ENCODE data around the gene CD164L2.

CD164L2 gene

DNA sequence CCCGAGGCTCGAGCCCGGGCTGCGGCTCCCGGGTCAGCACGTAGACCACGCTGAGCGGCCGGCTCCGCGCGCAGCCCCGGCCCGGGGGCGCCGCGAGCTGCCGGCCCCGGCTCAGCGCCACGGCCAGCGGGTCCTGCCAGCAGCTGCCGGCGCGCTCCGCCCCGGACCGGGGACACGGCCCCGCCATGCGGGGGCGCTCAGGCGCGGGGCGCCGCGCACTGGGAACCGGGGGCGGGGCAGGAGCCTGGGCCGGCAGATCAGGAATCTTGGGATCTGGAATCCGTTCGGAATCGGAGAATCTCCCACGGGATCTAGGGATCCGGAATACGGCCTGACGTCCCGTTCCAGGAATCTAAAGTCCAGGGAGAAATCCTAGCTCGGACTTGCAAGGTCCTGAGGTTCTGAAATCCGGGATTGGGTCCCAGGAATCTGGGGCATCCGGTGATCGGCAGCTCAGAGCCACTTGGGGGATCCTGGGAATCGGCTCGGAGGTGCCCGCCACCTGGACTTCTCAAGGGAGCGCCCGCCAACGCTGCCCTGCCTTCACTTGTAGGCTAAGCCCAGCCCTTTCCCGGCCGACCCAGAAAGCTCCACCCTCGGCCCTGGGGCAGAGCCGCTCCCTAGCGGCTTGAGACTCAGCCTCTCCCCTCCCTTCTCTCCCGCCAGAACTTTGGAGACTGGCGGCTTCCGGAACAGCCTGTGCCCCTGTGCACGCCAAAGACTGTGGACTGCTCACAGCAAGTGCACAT, 16.5 kb downstream of the CD164L2 start, which contains the start of gene MAP3K6:
MAP3K6 (minus strand) TSS at position 551 of the 749 bp plus-strand sequence; CDS start at position 187, 364 bp downstream.
- Mint-ChIP-seq H3K27me3 (ENCODE audit: low read depth) (no peaks in the 10 kb centered on the region), H3K36me3 (ENCODE audit: low read depth) (no peaks in the 10 kb centered on the region), H3K4me1 (ENCODE audit: low read depth) (peaks cover 27% of the 10 kb centered on the region), H3K4me3 (peak within 1 kb of the TSS; percentile 92), H3K9me3 (no peaks in the 10 kb centered on the region), H3K27ac (peak within 1 kb of the TSS; percentile 88)

DNA sequence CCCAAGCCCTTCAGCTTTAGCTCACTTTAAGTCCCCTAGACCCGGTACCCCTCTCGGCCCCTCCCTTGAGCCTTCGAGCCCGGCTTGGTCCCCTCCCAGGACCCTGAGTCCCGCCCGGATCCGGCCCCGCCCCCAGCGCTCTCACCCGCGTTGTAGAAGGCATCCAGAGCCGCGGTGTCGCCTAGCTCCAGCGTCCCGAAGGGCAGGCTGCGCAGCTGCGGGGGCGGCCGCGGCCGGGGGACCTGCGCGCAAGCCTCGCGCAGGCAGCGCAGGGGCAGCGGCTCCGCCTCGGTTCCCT, 17.1 kb downstream of the CD164L2 start:
- Mint-ChIP-seq H3K9me3 (no peaks in the 10 kb centered on the region), H3K36me3 (ENCODE audit: low read depth) (no peaks in the 10 kb centered on the region), H3K4me3 (peak overlapping the region; percentile 92), H3K27me3 (ENCODE audit: low read depth) (no peaks in the 10 kb centered on the region), H3K27ac (peak overlapping the region; percentile 88), H3K4me1 (ENCODE audit: low read depth) (peaks cover 27% of the 10 kb centered on the region)

- Mint-ChIP-seq H3K4me1 (ENCODE audit: low read depth) (peaks cover 27% of the 10 kb centered on the region), H3K27ac (peak overlapping the region; percentile 88), H3K27me3 (ENCODE audit: low read depth) (no peaks in the 10 kb centered on the region), H3K9me3 (no peaks in the 10 kb centered on the region), H3K36me3 (ENCODE audit: low read depth) (no peaks in the 10 kb centered on the region), H3K4me3 (peak overlapping the region; percentile 92)
Measured at GRCh38 chr1:27365372-27366112, 17.6 kb downstream of the CD164L2 start.

GRCh38 chr1:27364696-27365371, 18.3 kb downstream of the CD164L2 start:
- Mint-ChIP-seq H3K4me3 (peak overlapping the region; percentile 92), H3K27me3 (ENCODE audit: low read depth) (no peaks in the 10 kb centered on the region), H3K9me3 (no peaks in the 10 kb centered on the region), H3K36me3 (ENCODE audit: low read depth) (no peaks in the 10 kb centered on the region), H3K4me1 (ENCODE audit: low read depth) (peaks cover 30% of the 10 kb centered on the region), H3K27ac (peak overlapping the region; percentile 88)

GRCh38 chr1:27363766-27364695, 19.1 kb downstream of the CD164L2 start:
- no peaks in the 10 kb centered on the region for H3K9me3 Mint-ChIP-seq
- peaks cover 28% of the 10 kb centered on the region for H3K4me1 Mint-ChIP-seq (ENCODE audit: low read depth)
- H3K27me3 Mint-ChIP-seq (ENCODE audit: low read depth): no peaks in the 10 kb centered on the region
- no peak overlapping the region for H3K4me3 Mint-ChIP-seq
- peak overlapping the region; percentile 46 for H3K27ac Mint-ChIP-seq
- peaks cover 2% of the 10 kb centered on the region for H3K36me3 Mint-ChIP-seq (ENCODE audit: low read depth)

GRCh38 chr1:27361553-27361952, 21.6 kb downstream of the CD164L2 start:
- H3K9me3 Mint-ChIP-seq: no peaks in the 10 kb centered on the region
- no peaks in the 10 kb centered on the region for H3K27me3 Mint-ChIP-seq (ENCODE audit: low read depth)
- no peak overlapping the region for H3K27ac Mint-ChIP-seq
- H3K4me3 Mint-ChIP-seq: no peak overlapping the region
- H3K36me3 Mint-ChIP-seq (ENCODE audit: low read depth): peaks cover 3% of the 10 kb centered on the region
- peaks cover 22% of the 10 kb centered on the region for H3K4me1 Mint-ChIP-seq (ENCODE audit: low read depth)

GRCh38 chr1:27361044-27361402, 22.1 kb downstream of the CD164L2 start:
- Mint-ChIP-seq H3K27me3 (ENCODE audit: low read depth) (no peaks in the 10 kb centered on the region), H3K9me3 (no peaks in the 10 kb centered on the region), H3K36me3 (ENCODE audit: low read depth) (peaks cover 3% of the 10 kb centered on the region), H3K4me1 (ENCODE audit: low read depth) (peaks cover 22% of the 10 kb centered on the region), H3K27ac (no peak overlapping the region), H3K4me3 (no peak overlapping the region)

DNA sequence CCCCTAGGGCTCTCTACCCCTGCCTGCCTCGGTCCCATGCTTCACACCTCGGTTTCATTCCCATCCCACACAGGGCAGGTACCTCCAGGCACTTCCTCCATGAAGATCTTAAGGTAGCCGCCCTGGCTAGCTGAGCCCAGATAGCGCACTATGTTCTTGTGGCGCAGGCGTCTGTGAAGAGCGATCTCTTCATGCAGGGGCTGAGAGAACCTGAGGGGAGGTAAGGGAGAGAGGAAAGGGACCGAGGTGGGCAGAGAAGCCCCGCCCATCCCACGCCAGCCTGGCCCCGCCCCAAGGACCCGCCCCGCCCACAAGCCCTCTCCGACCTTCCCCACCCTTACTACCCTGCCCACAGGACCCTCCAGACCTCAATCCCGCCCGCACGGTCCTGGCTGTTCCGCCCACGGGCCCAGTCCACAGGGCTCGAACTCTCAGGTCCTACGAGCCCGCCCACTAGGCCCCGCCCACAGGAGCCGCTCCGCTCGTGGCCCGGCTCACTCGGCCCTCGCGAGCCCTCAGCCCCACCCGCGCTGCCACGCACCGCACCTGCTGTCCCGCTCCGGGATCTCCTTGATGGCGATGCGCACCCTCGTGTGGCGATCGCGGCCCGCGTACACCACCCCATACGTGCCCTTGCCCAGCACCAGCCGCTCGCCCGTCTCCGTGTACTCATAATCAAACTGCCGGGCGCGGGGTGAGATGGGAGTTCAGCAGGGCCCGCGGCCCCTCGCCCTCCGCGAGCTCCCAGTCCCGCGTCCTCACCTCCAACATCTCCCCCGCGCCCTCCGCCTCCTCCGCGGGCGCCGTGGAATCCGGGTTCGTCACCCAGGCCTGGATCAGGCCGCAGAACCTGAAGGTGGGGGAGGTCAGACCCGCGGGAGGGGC, 22.7 kb downstream of the CD164L2 start:
- Mint-ChIP-seq H3K4me1 (ENCODE audit: low read depth) (peaks cover 23% of the 10 kb centered on the region), H3K27me3 (ENCODE audit: low read depth) (no peaks in the 10 kb centered on the region), H3K27ac (peak overlapping the region; percentile 18), H3K9me3 (no peaks in the 10 kb centered on the region), H3K36me3 (ENCODE audit: low read depth) (peaks cover 3% of the 10 kb centered on the region), H3K4me3 (peak overlapping the region; percentile 72)

DNA sequence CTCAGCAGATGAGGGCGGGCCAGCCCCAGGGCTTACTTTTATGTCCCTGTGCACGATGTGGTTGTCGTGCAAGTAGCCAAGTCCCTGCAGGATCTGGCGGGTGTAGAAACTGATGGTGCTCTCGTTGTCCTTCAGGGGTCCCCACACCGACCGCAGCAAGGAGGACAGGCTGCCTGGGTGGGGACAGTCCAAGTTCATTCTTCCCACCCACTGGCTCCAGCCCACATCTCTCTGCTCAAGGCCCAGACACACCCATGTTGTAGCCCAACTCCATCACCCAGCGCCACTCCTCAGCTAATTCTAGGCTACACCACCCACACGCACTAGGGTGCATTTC, 23.3 kb downstream of the CD164L2 start:
- no peaks in the 10 kb centered on the region for H3K9me3 Mint-ChIP-seq
- H3K36me3 Mint-ChIP-seq (ENCODE audit: low read depth): peaks cover 3% of the 10 kb centered on the region
- peaks cover 20% of the 10 kb centered on the region for H3K4me1 Mint-ChIP-seq (ENCODE audit: low read depth)
- no peaks in the 10 kb centered on the region for H3K27me3 Mint-ChIP-seq (ENCODE audit: low read depth)
- H3K27ac Mint-ChIP-seq: peak overlapping the region; percentile 18
- peak overlapping the region; percentile 72 for H3K4me3 Mint-ChIP-seq

- peaks cover 20% of the 10 kb centered on the region for H3K4me1 Mint-ChIP-seq (ENCODE audit: low read depth)
- no peaks in the 10 kb centered on the region for H3K9me3 Mint-ChIP-seq
- no peak overlapping the region for H3K4me3 Mint-ChIP-seq
Measured at GRCh38 chr1:27358928-27359313, 24.2 kb downstream of the CD164L2 start.

GRCh38 chr1:27358038-27358927, 24.9 kb downstream of the CD164L2 start:
- Mint-ChIP-seq H3K27me3 (ENCODE audit: low read depth) (no peaks in the 10 kb centered on the region), H3K36me3 (ENCODE audit: low read depth) (peaks cover 3% of the 10 kb centered on the region), H3K4me1 (ENCODE audit: low read depth) (peaks cover 20% of the 10 kb centered on the region), H3K4me3 (no peak overlapping the region), H3K27ac (no peak overlapping the region), H3K9me3 (no peaks in the 10 kb centered on the region)

More at GRCh38 chr1:27358928-27359313, 24.2 kb downstream of the CD164L2 start:
- Mint-ChIP-seq H3K27ac (no peak overlapping the region), H3K36me3 (ENCODE audit: low read depth) (peaks cover 3% of the 10 kb centered on the region), H3K27me3 (ENCODE audit: low read depth) (no peaks in the 10 kb centered on the region)

DNA sequence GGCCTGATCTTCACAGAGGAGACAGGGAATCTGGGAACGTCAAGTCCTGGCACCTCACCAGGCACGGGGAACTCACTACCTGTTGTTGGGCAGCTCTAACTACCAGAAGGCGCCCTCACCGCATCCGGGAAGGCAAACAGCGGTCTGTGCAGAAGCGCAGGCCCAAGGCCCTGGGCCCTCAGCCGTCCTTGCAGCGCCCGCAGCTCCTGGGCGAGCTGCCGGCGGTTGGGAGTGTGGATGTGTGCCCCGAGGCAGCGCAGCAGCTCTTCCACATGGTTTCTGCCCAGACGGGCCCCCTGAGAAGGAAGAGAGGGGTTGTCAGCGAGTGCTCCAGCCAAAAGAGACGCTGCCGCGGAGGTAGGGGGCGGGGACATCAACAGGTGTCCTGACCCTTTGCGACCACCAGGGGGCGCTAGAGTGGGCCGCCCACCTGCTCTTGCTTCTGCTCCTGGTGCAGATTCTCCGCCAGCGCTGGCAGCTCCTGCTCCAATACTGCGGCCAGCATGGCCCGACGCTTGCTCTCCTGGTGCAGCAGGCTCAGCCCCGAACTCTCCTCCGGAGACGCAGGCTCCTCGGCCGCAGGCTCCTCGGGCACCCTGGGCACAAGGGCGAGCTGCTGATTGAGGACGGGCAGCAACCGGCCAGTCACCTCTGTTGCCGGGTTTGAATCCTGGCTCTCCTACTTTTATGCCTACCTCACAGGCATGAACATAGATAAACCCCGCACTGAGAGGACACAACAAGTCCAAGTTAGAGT, 25.7 kb downstream of the CD164L2 start:
- no peaks in the 10 kb centered on the region for H3K9me3 Mint-ChIP-seq
- no peaks in the 10 kb centered on the region for H3K27me3 Mint-ChIP-seq (ENCODE audit: low read depth)
- peak overlapping the region; percentile 59 for H3K4me3 Mint-ChIP-seq
- peaks cover 20% of the 10 kb centered on the region for H3K4me1 Mint-ChIP-seq (ENCODE audit: low read depth)
- H3K27ac Mint-ChIP-seq: peak overlapping the region; percentile 85
- peaks cover 3% of the 10 kb centered on the region for H3K36me3 Mint-ChIP-seq (ENCODE audit: low read depth)

Data from T-helper 1 cell treated with Interleukin-12 subunit alpha and Interleukin-12 subunit beta and Interleukin-4 antibody, amounts not matched to agents 30 μg/mL and 1 μg/mL, for 36 hours (primary cell).